GM10266 (cell line): ENCODE measurements around the gene PLEKHA5.

Experiments used
- DNase-seq: peaks from one replicate; pipeline ENCODE4 v3.0.0; 2012; ENCODE audit errors: extremely low spot score
- TF ChIP-seq, protein P1 (sequence below): IDR thresholded peaks from 2 replicates; pipeline ENCODE4 v1.5.1; 2012; ENCODE audit warnings: mild to moderate bottlenecking, low read depth; ENCODE audit not compliant: control insufficient read depth, insufficient read depth; ENCODE audit errors: missing control alignments

Gene PLEKHA5

DNA sequence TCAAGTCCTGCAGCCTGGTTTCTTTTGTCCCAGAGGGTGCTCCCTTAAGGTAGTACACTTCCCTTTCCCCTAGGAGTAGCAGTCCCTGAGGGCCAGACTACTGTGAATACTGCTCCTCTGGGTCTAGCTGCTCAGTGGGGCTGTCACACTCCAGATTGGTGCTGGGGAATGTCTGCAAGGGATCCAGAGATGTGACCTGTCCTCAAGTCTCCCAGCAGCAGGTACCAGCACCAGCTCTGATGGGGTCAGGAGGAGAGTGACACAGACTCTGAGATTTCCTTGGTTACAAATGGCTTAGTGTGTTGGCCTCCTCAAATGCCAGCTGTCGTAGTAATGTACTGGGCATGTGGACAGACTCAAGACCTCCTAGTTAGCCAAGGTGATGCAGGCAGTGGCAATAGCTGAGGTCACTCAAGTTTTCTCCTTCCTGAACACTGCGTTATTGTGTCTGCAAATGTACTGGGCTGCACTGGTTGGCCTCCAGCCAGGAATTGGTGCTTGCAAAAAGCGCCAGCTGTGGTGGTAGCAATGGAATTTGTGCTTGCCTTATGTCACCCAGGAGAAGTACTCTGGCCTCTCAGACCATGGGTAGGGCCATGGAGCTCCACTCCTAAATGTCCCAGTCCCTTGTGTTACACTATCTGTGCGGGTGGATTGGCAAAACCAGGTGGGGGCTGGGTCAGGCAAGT lies 273.4 kb downstream of the PLEKHA5 start:
- TF ChIP-seq, protein P1, sequence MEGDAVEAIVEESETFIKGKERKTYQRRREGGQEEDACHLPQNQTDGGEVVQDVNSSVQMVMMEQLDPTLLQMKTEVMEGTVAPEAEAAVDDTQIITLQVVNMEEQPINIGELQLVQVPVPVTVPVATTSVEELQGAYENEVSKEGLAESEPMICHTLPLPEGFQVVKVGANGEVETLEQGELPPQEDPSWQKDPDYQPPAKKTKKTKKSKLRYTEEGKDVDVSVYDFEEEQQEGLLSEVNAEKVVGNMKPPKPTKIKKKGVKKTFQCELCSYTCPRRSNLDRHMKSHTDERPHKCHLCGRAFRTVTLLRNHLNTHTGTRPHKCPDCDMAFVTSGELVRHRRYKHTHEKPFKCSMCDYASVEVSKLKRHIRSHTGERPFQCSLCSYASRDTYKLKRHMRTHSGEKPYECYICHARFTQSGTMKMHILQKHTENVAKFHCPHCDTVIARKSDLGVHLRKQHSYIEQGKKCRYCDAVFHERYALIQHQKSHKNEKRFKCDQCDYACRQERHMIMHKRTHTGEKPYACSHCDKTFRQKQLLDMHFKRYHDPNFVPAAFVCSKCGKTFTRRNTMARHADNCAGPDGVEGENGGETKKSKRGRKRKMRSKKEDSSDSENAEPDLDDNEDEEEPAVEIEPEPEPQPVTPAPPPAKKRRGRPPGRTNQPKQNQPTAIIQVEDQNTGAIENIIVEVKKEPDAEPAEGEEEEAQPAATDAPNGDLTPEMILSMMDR, result no peak
- DNase-seq, result no peak

DNA sequence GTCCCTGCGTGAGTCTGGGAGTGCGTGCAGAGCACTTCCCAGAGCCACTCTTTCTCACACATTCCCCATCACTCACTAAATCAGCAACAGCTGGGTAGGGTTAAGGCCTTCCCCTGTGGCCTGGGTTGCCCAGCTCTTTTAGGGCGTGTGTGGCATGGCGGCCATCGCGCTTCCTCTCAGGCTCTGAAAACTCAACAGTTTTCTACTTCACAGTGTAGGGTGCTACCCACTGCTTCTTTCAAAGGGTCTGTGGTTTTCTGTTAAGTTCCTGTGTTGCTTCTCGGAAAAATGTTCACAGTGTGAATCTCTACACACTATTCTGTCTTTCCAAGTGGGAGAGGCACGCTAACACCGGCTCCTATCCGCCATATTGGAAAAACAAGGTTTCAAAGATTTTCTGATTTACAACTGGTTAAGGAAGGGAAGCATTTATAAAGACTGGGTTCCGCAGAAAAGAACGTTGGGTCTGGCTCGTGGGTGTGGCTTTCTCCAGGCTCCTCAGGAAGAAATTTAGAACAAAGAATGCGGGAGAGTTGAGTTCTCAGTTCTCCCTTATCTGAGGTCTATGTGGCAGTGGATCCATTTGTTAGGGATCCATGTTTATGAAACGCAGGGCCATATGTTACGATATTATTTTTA lies 274.8 kb downstream of the PLEKHA5 start:
- TF ChIP-seq, protein P1, result no peak
- no peak for DNase-seq

DNA sequence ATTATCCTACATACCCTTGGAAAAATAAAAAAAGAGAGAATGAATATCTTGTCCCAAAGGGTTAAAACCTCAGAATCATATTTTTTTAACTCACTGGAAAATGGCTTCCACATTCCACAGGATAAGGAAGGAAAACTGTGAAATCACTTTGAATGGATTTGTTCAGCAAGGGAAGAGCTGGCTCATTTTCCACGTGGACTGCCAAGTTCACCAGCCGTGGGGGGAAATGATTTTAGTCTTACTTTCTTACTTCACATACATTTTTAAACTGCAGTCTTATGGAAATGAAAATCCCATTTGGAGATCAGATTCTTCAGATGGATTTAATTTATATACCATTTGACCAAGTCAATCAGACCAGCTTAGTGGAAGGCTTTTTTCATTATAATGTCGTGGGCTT lies 279.8 kb downstream of the PLEKHA5 start:
- TF ChIP-seq, protein P1, result no peak
- DNase-seq, result no peak

DNA sequence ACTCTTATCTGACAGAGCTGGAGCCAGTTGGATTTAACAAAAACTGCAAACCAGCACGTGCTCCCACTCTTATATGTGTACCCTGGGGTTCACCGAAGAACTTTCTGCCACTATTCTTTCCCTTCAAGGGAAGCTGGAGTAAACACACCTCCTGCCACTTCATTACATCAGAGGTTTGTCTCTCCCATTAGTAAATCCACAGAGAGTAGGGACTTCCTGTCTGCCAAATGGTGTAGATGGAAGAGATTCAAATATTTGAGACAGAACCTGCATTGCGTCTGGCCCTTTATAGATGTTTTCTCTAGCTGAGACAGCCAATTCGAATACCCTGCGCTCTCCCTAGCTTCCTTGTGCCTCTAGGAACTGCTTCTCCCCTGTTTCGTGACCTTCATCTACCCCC lies 280.7 kb downstream of the PLEKHA5 start:
- TF ChIP-seq, protein P1, result no peak
- DNase-seq, result no peak

DNA sequence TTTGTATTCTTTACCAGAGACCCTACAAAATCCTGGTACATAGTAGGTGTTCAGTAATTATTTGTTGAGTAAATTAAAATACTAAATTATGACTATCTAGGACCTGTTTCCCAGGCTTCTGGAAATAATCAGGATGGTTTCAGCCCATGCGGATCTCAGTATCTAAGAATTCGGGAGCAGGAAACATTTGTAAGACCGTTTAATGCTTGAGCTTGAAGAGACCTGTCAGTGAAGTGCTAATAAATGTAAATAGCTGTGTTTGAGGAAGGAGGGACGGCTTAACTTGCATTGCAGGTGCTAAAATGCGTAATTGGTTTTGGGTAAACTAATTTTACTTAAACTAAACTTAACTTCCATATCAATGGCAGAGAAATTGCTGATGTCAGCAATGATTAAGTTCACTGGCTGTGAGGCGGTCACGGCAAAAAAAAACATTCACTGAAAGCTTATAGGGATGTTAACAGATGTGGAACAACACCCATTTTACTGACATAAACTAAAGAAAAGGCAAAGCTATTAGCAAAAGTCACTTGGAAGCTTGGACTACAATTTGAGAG lies 281.2 kb downstream of the PLEKHA5 start:
- TF ChIP-seq, protein P1, result no peak
- no peak for DNase-seq

DNA sequence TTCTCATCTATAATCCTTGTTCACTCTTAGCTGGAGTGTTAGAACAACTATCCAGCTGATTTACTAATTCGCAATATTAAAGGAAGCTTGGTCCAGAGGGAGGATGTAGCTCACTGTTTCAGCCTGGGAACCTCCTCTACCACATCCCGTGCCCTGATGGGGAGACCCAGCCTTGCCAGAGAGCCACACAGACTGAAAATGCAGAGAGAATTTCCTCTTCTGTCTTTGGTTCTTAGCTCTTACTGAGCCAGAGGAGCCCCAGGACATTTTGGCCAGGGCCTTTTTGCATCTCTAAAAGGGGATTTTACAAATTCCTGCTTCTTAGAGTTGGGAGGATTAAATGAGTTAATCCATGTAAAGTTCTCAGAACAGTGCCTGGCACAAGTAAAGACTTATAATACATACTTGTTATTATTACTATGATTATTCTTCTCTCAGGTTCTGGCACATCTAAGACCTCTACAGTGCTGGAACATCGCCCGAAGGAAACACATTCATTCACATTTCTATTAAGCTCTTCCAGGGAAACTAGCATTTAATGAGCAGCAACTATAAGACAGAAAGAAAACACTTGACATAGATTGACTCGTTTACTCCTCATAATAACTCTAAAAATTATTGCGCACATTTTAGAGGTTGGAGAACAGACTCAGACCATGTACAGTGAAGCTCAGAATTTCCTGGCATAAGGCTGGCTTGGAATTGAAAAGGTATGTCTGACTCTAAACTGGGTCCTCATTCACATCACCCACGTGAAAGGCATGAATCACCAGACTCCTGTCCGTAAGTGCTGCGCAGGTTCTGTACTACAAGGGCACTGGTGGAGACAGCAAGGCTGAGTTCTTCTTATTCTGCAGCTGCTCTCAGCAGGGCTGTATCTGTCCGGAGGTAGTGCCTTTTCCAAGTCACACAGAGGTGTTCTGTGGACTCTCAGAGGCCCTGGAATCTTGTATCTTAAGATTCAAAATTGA lies 282.0 kb downstream of the PLEKHA5 start:
- TF ChIP-seq, protein P1, result no peak
- DNase-seq, result no peak
